NCI-H82 treated with DMSO at 0.1 percent for 48 hours (cell line): Measurements from ENCODE around the gene PCDHGA5.
"Not testable (repeated sequence)": the region's sequence is repeated elsewhere in the genome, so short reads cannot be mapped to it uniquely, and the experiment has no call there.

Experiments used
- DNase-seq: peaks from one replicate; lab custom pipeline; 2025; ENCODE audit not compliant: unreplicated experiment; lab: John Stamatoyannopoulos, UW

PCDHGA5 gene

DNA sequence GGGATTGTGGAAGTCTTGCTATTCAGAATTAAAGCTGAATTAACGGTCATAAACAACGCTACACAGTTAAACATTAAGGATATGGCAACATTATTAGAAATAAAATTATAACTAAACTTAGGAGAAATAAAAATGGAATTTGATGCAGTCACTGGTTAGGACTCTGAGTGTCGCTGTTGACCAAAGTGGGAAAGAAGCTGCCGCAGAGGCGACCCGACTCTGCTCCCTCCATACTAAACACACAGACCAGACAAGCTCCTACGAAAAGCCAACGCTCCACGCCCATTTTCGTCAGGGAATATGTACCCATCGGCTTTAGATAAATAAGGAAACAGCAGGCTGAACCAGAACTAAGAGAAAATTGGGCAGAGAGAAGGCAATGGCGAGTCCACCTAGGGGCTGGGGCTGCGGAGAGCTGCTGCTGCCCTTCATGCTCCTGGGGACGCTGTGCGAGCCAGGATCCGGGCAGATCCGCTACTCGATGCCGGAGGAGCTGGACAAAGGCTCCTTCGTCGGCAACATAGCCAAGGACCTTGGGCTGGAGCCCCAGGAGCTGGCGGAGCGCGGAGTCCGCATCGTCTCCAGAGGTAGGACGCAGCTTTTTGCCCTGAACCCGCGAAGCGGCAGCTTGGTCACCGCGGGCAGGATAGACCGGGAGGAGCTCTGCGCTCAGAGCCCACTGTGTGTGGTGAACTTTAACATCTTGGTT, at the start of gene PCDHGA5:
PCDHGA5 (plus strand) TSS at position 211 of the 709 bp plus-strand sequence; CDS start at position 380, 169 bp downstream.
- no peak for DNase-seq

DNA sequence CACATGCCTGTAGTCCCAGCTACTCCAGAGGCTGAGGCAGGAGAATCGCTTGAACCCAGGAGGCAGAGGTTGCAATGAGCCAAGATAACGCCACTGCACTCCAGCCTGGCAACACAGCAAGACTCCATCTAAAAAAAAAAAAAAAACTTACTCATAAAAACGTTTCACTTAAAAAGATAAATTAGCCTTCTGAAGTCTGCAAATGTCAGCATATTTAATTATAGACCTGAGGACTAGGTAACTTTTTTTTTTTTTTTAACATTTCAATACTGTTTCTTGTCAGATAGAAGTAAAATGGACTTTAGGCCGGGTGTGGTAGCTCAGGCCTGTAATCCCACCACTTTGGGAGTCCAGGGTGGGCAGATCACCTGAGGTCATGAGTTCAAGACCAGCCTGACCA, 47.0 kb upstream of the PCDHGA5 start:
- not testable (repeated sequence) for DNase-seq

DNA sequence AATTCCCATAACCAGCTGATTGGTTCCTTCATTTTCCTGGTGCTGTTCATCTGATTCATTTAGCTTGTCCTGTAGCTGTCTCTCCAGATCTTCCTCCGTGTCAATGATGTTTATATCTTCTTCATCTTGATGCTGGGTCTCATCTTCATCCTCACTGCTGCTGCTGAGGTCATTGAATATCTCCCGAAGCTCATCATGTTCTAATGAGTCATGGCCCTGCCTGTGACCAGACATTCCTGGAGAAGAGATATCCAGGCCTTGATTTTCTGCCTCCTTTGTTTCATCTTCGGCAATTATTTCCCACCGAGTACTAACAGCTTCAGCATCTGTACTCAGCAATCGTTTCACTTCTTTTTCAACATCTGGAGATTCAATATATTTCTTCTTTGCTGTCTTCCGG, 44.8 kb upstream of the PCDHGA5 start:
- no peak for DNase-seq

DNA sequence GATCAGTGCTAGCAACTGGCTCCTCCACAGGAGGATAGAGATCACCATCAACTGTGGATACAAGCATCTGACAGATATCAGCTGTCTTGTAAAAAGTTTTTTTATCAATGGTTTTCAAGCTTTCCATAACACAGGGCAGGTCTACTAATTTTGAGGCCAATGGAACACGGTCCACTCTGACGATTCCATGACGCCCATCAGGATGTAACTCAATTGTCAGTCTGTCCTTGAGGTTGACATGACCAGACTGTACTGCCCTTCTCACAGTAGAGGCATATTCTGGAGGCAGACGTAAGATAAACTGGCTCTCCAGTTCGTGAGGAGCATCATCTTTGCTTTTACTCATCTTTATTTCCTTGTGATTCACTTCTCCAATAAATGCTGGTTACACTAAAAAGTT, 44.3 kb upstream of the PCDHGA5 start:
- DNase-seq: no peak

DNA sequence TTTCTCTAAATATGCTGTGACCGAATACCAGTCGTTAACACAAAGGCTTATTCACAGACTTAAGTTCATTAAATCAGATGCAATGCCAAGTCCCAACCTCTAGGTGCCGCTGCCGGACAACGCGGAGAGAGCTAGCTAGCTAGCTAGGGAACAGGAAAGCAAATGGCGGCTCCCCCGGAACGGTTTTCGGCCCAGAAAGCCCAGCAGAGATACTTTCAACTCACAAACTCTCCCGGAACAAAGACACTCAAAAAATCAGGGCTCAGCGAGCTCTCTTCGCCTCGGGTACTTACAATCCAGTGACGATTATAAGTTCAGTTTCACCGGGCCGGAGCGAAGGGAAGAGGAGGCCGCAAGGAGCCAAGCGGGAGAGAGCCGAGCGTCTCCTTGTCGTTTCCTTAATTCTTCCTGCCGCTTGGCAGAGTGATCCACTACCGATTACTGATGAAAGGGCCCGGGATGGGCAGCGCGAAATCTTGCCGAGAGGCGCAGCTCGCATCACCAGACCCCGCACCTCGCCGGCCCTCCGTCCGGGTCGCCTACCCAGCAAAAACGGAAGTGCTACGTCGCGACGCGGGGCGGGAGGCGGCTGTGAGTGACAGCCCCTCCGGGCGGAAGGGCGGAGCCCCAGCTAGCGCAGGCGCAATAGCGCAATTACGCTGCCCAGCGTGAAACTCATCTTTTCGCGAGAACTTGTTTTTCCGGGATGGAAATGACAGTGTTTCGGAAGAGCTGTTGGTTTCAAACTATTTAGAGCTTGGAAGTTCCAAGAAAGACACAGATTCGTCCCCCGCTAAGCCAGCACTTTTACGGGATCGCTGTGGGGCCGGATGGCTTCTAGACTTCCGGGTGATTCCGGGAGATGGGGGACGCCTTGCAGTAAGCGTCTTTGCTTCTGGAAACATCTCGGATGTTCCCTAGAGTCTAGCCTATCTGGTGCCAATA, 43.5 kb upstream of the PCDHGA5 start, which contains the start of gene TAF7:
TAF7 (minus strand) TSS at position 560 of the 945 bp plus-strand sequence. CDS start 740 bp downstream, outside the sequence.
- DNase-seq: peak; percentile 27

DNA sequence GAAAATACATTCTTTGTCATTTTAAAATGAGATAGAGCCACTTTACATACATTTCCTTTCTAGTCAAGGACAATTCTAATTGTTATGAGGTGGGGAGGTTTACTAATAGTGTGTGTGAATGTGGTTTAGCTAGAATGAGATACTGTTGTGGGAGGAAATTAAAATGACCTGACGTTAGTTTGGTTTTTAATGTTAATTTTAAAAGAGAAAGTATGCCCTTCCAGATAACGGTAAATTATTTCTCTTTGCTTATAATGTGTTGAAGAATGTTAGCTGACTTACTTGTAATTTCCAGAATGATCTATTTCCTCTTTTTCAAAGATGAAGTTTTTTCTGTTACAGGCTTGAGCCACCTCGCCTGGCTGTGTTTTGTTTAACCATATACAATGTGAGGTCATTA, 41.7 kb upstream of the PCDHGA5 start:
- DNase-seq: no peak

DNA sequence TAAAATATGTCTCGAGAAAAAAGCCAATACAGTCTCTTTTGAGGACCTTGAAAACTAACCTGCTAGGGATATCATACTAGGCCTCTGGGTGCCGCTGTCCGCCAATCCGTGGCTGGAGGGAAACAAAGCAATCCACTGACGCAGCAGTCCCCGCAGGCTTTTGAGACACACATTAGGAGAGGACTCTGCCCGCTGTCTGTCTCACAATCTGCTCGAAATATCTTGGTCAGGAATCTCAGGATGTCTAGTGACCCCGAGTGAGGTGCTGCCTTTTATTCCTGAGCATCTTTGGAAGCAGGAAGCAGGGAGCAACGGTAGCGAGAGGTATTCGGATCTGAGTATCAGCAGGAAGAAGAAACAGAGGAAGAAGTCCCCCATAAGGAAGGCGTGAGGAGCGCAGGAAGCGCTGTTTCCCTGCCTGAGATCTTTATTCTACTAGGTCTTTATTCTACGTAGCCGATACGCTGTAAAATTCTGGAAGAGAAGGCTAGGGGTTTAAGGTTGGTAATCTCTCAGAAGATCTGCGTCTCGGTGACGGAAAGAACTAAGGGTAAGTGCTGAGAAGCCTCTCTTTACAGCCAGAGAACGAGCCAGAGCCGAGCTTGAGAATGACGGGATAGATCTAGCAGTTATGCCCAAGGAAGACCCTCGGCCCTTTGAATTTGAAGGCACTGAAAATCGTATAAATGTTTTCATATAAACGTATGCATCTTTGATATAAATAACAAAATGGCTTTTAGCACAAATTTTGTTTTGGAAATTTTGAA, 37.7 kb upstream of the PCDHGA5 start:
- peak; percentile 5 for DNase-seq

DNA sequence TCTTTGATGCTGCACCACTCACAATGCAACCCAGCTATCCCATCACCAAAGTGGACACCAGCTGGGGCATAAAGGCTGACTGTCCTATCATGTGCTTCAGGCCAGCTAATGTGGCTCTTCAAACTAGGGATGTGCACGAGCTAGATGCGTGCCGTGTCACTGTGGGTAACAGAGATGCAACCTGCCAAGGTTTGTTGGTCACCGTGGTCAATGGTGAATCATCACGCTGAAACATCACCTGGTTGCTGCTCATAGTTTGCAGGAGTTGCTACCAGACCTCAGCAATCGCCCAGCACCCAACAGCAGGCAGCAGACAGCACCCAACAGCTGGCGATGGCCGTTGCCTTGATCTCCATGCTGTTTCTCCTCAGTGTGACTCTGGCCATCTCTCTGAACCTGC, 35.7 kb upstream of the PCDHGA5 start:
- no peak for DNase-seq

DNA sequence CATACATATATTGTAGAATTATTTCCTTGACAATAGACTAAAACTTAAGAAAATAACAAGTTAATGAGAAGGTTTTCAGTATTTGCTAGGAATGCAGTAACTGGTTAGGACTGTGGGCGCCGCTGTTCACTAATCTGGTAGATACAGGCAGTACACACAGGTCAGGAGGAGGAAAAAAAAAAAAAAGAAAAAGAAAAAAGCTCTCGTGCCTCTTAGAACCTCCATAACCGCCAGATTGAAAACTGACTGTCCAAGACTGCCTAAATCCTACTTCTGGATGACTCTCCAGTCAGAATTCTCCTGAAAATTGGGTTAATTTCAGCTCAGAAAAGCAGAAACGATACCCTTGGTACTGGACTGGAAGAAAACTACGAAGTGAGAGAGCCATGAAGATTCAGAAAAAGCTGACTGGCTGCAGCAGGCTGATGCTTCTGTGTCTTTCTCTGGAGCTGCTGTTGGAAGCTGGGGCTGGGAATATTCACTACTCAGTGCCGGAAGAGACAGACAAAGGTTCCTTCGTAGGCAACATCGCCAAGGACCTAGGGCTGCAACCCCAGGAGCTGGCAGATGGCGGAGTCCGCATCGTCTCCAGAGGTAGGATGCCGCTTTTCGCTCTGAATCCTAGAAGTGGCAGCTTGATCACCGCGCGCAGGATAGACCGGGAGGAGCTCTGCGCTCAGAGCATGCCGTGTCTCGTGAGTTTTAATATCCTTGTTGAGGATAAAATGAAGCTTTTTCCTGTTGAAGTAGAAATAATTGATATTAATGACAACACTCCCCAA, 33.5 kb upstream of the PCDHGA5 start, which contains the start of gene PCDHGA1:
PCDHGA1 (plus strand) TSS at position 216 of the 782 bp plus-strand sequence.
- no peak for DNase-seq

DNA sequence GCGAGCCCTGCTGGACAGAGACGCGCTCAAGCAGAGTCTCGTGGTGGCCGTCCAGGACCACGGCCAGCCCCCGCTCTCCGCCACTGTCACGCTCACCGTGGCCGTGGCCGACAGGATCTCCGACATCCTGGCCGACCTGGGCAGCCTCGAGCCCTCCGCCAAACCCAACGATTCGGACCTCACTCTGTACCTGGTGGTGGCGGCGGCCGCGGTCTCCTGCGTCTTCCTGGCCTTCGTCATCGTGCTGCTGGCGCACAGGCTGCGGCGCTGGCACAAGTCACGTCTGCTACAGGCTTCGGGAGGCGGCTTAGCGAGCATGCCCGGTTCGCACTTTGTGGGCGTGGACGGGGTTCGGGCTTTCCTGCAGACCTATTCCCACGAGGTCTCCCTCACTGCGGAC, 31.4 kb upstream of the PCDHGA5 start:
- DNase-seq: not testable (repeated sequence)

DNA sequence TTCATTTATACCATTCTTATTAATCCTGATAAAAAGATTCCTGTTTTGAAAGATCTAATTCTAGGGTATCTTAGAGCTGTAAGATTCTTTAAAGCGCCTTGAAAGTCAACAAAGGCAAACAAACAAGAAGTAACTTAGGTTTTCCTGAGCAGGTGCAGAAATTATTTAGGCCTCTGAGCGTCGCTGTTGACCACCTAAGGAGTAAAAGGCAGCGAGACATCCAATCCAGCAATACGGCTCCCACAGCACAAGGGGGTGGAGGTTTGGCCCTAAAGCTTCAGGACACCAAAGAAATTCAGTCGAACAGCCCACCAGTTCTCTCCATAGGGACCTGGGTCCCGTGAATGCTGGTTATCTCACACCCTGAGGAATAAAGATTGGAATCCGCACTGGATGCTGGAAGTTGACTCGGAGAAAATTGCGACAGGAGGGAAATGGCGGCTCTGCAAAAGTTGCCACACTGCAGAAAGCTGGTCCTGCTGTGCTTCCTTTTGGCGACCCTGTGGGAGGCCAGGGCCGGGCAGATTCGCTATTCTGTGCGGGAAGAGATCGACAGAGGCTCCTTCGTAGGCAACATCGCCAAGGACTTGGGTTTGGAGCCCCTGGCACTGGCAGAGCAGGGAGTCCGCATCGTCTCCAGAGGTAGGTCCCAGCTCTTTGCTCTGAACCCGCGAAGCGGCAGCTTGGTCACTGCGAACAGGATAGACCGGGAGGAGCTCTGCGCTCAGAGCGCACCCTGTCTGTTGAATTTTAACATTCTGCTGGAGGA, 25.2 kb upstream of the PCDHGA5 start, which contains the start of gene PCDHGA2:
PCDHGA2 (plus strand) TSS at position 223 of the 769 bp plus-strand sequence.
- no peak for DNase-seq

DNA sequence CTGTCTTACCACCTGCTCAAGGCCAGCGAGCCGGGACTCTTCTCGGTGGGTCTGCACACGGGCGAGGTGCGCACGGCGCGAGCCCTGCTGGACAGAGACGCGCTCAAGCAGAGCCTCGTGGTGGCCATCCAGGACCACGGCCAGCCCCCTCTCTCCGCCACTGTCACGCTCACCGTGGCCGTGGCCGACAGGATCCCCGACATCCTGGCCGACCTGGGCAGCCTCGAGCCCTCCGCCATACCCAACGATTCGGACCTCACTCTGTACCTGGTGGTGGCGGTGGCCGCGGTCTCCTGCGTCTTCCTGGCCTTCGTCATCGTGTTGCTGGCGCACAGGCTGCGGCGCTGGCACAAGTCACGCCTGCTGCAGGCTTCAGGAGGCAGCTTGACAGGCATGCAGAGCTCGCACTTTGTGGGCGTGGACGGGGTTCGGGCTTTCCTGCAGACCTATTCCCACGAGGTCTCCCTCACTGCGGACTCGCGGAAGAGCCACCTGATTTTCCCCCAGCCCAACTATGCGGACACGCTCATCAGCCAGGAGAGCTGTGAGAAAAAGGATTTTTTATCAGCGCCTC, 23.1 kb upstream of the PCDHGA5 start:
- not testable (repeated sequence) for DNase-seq

DNA sequence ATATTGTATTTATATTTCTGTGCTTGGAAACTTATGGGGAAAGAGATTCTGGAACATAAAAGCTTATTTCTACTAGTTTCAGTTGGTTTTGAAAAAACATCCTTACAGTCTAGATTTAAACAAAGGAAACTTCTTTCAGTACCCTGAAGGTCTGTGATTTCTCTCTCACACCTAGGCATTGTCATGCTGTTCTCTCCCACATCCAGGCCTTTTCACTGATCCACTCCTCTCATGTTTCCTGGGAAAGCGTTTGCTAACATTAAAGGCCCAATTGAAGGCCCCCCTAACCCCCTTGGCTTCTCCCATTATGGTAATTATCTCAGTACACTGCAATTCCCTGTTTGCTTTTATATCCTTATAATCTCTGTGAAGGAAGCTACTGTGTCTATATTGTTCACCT, 21.2 kb upstream of the PCDHGA5 start:
- DNase-seq: no peak

DNA sequence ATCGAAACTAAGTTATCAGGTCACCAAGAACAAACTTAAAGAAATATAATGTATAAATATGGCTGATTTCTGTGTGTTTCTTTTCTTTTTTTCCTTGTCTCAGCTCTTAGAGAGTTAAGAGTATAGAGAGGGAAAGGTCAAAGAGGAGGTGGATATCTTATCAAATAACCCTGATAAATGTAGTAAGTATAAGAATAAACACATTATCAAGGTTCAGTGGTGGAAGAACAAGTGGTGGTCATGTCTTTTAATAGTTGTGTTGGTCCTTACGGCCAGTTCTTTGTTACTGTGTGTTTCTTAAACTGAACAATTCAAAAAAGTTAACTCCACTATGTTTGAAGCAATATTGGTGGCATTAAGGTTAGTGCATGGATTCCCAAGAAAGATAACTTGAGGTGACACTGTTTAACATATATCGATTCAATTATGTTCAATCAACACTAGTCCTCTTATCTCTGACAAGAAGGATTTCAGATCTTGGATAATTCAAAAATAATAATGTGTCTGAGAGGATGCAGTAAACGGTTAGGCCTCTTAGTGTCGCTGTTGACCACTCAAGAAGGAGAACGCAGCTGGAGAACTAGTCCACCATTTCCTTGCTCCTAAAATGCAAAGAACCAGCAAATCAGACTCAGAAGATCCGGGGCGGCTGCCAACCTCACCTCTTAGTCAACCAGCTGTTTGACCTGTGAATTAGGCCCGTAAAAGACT, 20.6 kb upstream of the PCDHGA5 start, which contains the start of gene PCDHGA3:
PCDHGA3 (plus strand) TSS at position 588 of the 711 bp plus-strand sequence. CDS start 205 bp downstream, outside the sequence.
- no peak for DNase-seq

DNA sequence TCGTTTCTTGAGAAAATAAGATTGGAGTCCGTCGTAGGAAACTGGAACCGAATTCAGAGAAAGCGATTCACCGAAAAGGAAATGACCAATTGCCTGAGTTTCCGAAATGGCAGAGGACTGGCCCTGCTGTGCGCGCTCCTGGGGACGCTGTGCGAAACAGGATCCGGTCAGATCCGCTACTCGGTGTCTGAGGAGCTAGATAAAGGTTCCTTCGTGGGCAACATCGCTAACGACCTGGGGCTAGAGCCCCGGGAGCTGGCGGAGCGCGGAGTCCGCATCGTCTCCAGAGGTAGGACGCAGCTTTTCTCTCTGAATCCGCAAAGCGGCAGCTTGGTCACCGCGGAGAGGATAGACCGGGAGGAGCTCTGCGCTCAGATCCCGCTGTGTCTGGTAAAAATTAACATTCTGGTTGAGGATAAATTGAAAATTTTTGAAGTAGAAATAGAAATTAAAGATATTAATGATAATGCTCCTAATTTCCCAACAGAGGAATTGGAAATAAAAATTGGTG, 20.0 kb upstream of the PCDHGA5 start:
- no peak for DNase-seq

DNA sequence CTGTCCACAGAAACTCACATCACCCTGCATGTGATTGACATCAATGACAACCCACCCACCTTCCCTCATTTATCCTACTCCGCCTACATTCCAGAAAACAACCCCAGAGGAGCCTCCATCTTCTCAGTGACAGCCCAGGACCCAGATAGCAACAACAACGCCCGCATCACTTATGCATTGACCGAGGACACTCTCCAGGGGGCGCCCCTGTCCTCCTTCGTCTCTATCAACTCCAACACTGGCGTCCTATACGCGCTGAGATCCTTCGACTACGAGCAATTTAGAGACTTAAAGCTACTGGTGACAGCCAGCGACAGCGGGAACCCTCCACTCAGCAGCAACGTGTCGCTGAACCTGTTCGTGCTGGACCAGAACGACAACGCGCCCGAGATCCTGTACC, 18.6 kb upstream of the PCDHGA5 start:
- no peak for DNase-seq

DNA sequence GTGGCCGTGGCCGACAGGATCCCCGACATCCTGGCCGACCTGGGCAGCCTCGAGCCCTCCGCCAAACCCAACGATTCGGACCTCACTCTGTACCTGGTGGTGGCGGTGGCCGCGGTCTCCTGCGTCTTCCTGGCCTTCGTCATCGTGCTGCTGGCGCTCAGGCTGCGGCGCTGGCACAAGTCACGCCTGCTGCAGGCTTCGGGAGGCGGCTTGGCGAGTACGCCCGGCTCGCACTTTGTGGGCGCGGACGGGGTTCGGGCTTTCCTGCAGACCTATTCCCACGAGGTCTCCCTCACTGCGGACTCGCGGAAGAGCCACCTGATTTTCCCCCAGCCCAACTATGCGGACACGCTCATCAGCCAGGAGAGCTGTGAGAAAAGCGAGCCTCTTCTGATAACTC, 17.9 kb upstream of the PCDHGA5 start:
- DNase-seq: not testable (repeated sequence)
